Stimulated activated CD8-positive, alpha-beta memory T cell treated with anti-CD3 and anti-CD28 coated beads, Interleukin-7, amount 100 ng/mL, for 1 hour (primary cell): Measurements from ENCODE around the gene MTHFSD.

Source experiments
- DNase-seq, 2 donors: peaks; one replicate each; pipeline ENCODE4 v3.0.0-alpha.2; 2020; ENCODE audit warnings: low read depth in 2 of 2

MTHFSD gene

DNA sequence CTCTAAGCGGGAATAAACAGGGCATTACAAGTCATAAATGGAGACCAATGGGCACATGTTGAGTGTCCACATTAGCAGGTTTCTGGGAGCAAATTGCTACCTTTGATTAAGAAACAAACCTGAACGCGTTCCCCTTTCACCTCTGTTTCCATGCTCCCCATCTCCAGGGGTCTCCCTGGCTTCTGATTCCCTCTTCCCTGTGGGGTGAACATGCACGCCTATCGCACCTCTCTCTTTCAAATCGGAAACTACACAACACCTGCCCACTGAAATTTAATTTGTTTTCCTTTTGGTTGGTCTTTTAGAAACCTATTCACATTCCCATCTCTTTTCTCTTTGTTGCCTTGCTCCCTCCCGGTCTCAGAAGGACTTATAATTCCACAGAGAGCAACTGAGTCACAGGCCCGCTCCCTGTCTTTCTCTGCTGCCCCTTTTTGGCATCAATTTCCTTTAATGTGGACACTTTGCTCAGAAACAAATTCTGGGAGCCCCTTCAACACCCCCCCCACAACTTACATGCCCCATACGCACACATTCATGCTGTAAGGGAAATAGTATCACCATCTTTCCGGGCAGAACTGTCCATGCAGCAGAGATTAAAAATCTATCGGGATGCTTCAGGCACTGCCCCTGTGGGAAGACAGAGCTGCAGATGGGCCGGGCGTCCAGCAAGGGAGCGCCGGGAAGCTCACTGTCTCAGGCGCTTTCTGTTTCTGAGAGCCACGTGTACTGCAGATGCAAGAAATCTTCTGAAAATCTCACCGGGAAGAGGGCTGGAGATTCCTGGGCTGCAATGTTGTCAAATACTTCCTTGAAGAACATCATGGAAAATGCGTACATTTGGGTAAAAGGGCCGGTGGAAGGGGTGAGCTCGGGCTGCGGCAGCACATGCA lies 51.9 kb downstream of the MTHFSD start:
- DNase-seq: no peak

DNA sequence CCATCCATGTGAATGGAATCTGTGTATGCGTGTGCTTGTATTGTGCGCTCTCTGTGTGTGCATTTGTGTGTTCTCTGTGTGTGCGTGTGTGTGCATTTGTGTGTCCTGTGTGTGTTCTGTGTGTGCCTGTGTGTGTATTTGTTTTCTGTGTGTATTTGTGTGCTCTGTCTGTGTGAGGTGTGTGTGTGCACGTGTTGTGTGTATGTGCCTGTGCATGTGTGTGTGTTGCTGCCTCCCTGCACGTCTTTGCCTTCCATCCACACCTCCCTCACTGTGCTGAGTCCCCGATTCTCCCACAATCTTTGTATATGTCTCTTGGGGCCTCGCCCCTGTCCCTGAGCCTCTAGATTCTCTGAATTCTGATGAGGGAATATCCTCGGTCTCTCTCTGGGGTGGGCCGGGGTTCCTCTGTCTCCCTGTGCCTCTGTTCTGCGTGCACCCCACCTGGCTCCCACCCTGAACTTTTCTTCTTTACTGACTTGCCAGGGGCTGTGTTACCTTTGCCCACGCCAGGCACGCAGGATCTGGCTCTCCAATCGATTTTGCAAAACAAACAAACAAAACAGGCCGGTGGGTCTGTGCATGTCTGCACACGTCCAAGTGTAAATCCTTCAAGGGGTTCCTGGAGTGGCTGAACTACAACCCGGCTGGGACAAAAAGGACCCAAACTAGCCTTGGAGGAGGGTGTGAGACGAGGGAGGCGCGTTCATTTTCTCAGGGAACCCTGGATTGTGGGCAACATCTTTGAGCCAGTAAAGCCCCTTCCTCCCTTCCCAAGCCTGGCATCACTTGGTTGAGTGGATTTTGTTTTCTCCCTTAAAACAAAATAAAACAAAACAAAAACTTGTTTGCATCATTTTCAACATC lies 52.8 kb downstream of the MTHFSD start:
- no peak for DNase-seq

DNA sequence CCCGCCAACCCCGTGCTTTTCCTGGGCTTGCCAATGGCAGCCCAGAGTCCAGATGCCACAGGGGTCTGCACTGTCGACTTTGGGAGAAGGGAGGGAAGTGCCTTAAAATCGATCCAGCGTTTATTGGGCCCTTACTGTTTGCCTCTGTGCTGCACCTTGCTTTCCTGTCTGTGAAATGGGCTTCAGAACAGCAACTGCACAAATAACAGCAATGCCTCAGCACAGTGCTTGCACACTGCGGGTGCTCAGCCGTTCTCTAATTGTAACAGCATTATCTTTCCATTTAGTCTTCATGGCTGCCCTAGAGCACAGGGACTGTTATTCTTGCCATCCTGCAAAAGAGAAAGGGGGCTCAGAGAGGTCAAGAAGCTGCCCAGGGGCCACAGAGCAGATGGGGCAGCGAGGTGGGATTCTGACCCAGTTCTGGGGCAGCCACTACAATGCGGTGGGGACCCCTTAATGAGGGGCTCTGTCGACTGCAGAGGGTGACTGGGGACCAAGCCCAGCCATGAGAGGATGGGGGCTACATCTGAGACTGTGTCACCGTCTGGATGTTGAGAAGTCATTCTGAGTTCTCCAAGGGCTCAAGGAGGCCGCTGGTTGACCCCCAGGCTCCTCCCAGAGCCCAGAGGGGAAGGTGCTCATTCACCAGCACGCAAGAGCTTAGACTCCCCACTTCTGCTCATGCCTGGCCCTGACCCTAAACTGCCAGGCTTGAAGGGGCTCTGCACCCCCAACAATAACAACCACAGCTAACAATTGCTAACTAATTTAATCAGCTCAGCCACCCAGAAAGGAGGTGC lies 54.1 kb downstream of the MTHFSD start:
- DNase-seq: no peak

DNA sequence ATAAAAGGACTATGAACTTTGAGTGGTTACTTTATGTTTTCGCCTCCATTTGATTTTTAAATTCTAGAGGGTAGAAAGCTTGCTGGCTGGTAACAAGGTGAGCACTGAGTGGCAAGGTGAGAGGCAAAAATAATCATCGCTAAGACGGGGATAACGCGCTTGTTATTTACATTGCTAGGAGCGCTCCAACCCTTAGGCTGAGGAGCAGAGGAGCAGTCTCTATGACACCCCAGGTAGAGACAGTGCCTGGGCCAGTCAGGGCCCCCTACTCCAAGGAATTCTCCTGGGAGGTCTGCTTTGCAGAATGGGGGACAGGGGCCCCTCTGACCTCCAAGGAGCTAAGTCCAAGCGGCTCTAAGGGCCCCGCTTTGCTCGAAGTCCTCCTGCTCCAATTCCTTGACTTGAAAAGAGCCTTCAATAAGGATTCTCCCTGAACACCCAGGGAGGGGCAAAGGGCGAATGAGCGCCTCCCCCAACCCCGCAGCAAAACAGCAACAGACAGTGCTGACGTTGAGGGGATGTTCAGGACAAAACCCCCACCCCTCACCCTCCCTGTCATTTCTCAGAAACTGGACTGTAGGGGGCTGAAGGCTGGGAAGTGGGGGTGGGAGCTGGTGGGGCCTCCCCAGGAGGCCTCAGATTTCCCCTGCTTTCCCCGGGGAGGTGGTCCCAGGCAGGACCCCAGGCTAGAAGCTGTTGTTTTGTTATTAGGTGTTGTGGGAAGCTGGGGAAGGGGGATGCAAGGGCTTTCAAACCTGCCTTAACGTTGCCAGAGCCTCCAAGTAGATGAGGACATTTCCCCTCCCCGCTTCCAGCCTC lies 54.9 kb downstream of the MTHFSD start:
- DNase-seq: no peak

DNA sequence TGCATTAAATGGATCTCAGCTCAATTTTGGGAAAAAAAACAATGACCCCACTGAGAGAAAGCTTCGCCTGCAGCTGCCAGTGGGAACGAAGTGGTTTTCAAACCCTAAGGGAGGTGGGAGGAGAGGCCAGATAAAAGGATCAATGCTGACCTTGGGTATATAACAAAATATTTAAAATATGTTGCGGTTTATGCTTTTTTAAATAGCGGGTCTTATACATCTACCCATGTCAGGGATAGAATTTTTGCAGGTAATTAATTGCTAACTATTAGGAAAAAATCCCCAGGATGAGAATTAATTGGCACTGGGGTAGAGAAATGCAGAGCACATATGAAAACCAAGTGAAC lies 55.6 kb downstream of the MTHFSD start:
- DNase-seq: no peak

DNA sequence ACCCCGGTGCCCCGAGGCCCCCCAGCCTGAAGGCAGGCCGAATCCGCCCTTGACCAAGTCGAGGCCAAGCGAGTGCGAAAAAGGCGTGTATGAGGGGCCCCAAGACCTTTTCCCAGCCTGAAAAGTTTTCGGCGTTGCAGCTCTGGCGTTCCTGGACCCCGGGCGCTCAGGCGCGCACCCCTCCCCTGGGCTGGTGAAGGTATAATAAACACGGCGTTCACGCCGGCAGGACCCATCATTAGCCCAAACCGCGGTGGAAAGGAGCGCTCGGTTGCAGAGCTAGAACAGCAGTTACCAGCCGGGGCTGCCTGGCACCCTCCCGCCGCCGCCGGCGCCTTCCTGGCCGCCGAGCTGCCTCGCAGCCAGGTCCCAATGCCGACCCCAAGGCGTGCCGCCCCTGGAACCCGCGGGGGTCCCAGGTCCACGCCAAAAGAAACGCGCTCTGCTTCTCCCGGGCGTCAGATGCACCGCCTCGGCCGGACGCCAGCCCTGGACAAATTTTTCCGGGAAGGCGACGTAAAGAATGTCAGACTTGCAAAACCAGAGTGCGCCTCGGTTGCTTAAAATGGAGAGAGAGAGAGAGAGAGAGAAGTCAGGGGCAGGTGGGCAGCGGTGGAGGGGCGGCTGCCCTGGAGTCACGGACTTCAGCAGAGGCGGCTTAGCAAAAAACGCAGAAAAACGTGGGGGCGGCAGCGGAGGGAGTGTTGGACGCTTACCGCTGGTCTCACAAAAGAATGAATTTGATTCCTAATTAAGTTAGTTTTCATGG lies 56.2 kb downstream of the MTHFSD start:
- DNase-seq: no peak

DNA sequence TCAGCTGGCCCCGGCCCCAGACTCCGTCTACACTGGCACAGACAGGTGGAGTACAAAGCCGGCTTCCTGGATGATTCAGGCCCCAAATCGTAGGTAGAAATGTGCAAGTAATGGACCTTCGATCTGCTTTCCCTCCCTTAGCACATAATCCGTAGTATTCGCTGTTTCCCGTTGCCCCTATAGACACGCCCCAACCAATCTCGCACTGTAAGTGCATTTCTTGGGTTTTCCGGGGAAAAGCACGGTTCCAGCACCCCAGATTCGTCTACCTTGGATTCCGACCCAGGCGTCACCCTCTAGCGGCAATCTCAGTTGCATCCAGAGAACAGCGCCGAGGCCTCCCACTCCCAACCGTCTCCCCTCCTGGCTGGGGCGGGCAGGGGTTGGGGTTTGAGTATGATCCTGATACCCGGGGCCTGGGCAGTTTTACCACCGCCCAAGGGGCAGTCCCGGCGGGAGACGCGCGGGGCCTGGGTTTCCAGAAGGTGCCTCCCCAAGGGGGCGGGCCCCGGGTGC lies 56.8 kb downstream of the MTHFSD start:
- no peak for DNase-seq

DNA sequence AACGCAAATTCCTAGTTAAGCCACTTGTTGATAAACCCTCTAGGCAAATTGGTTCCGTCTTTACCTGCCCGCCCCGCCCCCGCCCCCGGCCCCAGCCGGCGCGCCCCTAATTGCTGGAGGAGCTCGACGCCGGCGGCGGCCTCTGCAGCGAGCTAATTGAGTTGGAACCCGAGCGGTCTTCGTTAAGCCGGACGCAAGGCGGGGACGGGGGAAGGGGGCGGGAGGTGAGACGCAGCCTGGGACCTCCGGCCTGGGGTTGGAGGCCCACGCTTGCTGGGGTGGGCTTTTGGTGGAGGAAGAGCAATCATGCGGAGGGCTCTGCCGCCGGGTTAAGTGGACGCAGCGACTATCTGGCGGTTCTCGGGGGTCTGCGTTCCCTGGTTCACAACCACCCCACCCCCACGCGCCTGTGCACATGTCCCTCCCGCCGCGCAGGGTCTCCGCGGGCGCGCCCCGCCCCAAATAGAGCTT lies 57.4 kb downstream of the MTHFSD start:
- DNase-seq: no peak

DNA sequence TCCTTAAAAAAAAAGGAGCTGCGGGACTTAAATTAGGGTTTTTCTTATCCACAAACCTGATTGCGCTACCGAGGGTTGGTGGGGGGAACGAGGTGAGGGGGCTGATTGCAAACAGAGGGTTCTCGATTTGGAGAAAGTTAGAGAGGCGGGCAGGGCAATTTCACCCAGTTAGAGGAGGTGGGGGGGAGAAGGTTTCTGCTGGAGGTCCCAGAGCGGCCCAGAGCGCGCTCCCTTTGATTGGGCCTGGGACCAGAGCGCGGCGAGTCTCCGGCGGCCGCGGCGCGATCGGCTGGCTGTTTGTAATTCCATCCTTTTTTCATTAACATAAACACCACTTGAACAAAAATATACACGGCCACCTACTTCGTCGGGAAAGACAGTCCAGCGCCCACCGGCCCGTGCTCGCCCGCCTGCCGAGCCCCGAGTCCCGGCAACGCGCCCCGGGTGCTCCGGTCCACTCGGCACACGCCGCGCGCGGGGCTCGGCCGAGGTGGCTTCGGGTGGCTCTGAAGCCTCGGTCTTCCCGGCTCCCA lies 58.0 kb downstream of the MTHFSD start:
- DNase-seq: no peak

DNA sequence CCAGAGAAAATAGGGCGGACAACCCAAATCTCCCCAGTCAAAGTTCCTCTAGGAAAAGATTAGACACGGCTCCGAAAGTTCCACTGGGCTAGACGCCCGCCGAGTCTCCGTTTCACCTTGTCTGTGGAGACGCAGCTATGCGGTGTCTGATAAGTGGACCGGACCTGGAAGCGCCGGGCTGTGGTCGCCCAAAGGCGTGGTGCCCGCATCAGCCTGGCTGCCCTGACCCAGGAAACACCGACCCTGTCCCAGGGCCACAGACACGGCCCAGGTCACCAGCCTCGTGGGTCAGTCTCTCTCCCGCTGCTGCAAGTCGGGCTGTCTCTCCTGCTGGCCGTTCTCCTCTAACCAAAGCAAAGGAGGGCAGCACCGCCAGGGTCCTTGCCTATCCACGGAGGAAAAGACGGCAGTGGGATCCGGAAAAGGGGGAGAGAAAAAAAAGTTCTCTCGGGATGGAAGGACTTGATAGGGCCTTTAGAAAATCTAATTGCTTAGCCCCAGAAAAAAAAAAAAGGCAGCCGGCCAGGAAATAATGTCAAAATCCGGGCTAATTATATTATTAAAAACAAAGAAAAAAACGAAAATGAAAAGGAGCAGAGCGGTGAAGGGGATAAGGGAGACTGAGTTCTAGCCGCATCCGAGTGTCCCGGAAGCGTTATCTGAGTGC lies 58.6 kb downstream of the MTHFSD start:
- no peak for DNase-seq

DNA sequence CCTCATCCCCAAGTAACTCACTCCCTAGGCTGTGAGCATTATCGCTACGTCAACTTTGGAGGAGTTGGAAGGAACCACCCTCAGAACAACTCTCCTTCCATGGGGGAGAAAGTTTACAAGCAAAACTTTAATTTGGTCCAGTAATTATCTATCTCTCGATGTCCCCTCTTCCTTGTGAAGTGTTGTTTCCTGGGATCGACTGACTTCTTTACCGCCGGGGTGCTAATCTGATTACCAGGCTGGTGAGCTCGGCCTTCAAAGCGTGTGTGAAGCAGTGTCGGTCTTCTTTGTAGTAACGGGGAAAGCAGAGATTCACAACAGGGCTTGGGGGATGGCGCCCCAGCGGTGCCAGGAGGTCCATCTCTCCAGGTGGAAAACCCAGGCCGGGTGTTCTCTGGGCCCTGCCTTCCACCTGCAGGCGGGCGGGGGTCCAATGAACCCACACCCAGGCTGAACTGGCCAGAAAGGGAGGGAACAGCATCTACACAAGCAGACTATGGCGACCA lies 59.2 kb downstream of the MTHFSD start:
- DNase-seq: no peak

DNA sequence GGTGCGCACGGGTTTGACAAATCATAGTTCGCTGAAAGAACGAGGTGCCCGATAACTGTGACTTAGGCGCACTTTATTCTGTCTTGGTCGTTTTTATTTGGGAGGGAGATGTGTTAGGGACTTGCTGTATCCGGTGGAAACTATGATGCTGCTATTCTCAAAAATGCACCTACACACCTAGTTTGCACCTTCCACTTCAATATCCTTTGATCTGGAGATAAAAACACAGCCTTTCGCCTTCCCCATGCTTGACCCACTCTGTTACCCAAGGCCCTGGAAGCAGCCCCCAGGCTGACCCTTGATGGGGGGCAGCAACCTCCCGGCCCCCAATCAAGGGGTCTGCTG lies 59.7 kb downstream of the MTHFSD start:
- DNase-seq: no peak

DNA sequence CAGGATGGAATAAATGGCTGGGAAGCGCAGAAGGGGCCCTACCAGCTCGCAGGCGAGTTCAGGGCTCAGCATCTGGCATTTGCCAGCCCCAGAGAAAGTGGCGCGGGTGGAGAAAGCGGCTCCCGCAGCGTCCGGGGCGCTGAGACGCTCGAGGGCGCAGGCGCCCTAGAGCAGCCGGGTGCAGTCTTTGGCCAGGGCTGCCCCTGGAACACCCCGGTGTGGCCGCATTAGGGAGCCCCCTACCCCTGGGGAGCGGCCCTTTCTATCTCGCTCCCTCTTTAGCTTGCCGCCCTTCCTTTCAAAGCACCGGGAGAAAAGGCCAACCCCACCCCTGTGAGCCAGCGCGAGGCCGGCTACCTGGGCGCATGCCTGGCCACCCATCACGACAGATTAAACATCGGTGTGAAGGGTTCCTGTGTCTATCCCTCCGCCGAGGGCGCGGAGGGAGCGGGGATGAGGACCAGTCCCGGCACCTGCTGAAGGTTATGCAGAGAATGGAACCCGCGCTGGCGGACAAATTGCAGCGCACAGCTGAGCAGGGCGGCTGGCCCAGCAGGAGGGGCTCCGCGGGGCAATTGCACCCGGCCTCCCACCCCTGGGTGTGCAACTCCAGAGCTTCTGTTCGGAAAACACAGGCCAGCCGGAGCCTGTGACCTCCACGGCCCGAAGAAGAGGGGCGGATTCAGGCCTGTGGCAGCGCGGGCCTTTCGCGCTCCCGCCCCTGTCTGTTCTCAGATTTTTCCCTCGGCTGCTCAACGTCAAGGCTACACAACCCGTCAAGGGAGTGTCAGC lies 60.3 kb downstream of the MTHFSD start:
- no peak for DNase-seq

DNA sequence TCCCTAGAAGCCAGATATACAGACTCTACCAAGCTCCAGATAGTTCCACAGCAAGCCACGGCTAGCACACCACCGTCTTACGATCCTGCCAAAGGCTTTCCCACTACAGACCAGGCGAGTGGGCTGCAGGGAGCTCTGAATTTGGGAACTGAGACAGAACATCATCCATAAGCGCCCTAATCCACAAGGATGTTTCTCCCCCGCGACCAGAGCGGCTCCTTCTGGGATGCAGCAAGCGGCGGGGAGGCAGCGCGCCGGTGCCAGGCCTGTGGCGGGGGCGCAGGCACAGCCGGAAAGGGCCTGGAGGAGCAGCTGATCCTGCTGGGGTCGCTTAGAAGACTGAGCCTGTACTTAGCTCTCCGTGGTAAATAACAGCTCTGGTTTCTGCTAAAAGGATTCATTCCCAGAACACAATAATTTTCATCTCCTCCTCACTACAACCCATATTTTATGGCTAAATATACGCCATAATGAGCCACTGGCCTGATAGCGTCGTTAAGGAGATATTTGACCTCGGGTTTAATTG lies 60.9 kb downstream of the MTHFSD start:
- no peak for DNase-seq

DNA sequence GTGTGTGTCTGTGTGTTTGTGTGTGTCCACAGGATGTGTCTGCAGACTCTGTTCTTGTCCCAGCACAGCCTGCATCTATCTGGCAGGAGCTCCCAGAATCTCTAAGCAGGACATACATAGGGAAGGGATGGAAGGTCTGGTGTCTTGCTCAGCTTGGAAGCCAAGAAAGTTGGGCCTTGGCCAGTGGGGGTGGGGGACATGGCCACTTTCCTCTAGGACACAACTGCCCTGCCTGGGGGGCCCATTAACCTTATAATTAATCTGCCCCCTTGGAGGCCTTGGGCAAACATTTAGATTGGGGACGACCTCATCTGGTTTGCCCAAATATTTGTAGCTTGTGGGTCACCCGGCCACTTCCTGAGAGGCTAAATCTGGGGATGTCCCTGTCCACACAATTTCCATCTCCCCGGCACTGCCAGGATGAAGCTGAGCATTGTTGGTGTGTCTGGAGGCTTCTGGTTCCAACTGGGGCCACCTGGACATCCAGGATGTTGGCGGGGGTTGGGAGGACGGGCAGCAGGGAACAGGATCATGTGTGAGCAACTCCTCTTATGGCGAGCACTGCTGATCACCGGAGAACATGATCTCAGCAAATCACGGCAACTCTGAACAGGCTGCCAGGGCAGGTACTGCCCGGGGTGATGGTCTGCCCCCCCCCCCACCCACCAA lies 61.9 kb downstream of the MTHFSD start:
- DNase-seq: no peak

DNA sequence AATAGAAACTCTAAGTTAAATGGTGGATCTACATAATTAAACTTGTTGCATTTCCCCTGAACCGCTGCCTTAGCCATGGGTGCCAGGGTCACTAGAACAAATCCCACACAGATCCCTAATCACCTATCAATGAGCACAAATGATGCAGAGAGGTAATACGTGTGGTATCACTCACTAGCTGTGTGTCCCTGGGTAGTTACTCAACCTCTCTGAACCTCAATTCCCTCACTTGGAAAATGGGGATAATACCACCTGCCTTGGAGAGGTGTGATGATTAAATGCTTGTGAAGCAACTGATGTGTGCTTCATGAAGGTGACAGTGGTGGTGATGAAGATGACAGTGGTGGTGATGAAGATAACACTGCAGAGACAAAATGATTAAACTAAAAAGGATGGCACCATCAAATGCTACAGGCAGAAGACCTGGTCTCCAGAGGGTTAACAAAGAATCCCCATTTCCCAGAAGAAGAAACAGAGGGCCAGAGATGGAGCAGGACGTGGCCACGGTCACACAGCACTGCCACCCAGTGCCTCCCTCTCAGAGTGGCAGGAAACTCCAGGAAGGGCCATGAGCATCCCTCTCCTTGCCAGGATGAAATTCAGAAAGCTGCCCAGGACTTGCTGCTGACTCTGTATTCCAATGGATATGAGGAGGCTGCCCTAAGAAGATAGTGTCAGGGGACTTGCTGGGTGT lies 62.6 kb downstream of the MTHFSD start:
- no peak for DNase-seq

DNA sequence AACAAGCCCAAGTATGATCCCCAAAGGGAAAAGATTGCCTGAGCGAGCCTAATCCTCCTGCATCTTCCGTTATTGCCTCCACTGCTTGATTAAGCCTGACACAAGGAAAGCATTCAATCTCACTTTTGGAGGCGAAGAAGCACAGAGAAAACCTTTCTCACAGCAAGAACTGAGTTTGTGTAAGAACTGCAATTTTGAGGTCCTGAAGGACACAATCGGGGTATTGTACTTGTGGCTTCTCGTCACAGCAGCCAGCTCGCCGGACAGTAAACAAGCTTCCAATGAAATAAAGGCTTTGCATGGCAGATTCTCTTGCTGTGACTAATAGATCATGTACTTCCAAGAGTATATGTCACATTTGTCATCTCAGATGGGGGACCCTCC lies 63.4 kb downstream of the MTHFSD start:
- DNase-seq: no peak
